Right lobe of liver (tissue), 6 donors: Measurements from ENCODE around the gene APC2. TPM values are rescaled to one million over a fixed set of nuclear protein-coding genes. Genes with fewer than 3 reads are reported as not detected.
"Not testable (repeated sequence)": the region's sequence is repeated elsewhere in the genome, so short reads cannot be mapped to it uniquely, and the experiment has no call there.

Experiments used
- ATAC-seq, 4 donors: fragments of 200-7000 bp; cut with Tn5 transposase; one replicate each; pipeline ENCODE4 v1.9.1; 2020; ENCODE audit warnings: mild to moderate bottlenecking in 4 of 4, moderate library complexity in 4 of 4
- DNase-seq, 3 donors: peaks; one replicate each; pipeline ENCODE4 v3.0.0-alpha.2; 2020
- H3K27ac ChIP-seq, 3 donors: fragments of 200-600 bp; one replicate each; pipeline ENCODE4 v1.8.0; 2022
- H3K27me3 ChIP-seq, 2 donors: fragments of 200-600 bp; one replicate each; pipeline ENCODE4 v1.8.0; 2022
- H3K36me3 ChIP-seq, 4 donors: fragments of 200-600 bp; sonication (generic) in 1 of 4; one replicate each; pipeline versions ENCODE4 v1.5.1 to v1.8.0; 2017 to 2022; ENCODE audit warnings: control low read depth in 1 of 4
- H3K4me1 ChIP-seq, 4 donors: fragments of 200-600 bp; sonication (generic) in 1 of 4; one replicate each; pipeline versions ENCODE4 v1.5.1 to v1.8.0; 2017 to 2022; ENCODE audit warnings: control low read depth in 1 of 4
- H3K4me3 ChIP-seq, 3 donors: fragments of 200-600 bp; one replicate each; pipeline ENCODE4 v1.8.0; 2022
- H3K9me3 ChIP-seq, 4 donors: fragments of 200-600 bp; sonication (generic) in 1 of 4; one replicate each; pipeline versions ENCODE4 v1.5.1 to v1.8.0; 2017 to 2022; ENCODE audit warnings: control low read depth in 1 of 4
- CTCF ChIP-seq, 4 donors: fragments of 200-600 bp in 3 of 4; fragments of 450-650 bp in 1 of 4; IDR thresholded peaks; one replicate each; pipeline versions ENCODE4 v1.5.1 to v1.8.0; 2016 to 2022; ENCODE audit warnings: antibody characterized with exemption in 4 of 4, mild to moderate bottlenecking in 2 of 4
- POLR2A ChIP-seq: fragments of 450-650 bp; IDR thresholded peaks from one replicate; pipeline ENCODE4 v1.6.1; 2017; ENCODE audit warnings: antibody characterized with exemption, mild to moderate bottlenecking
- WGBS: methylation state at CpG from one replicate; pipeline ENCODE4 v1.1.6; 2018; ENCODE audit warnings: low coverage, low lambda C conversion rate; ENCODE audit not compliant: insufficient coverage; ENCODE audit errors: missing lambda C conversion rate; 5-methylcytosine and 5-hydroxymethylcytosine counted together
- intact Hi-C, 2 donors: fragments of 100-400 bp; cut with DNase I; formaldehyde crosslinking; loops; one replicate each; pipeline versions ENCODE4 v1.11.2 to v1.14.1; 2022
- total RNA-seq, 6 experiments: library from RNA; depleted of rRNA in 2 of 6; stranded (reverse); fragments of >200 nt in 2 of 6; fragmentation: NEBNext Ultra II Directional in 3 of 6; extraction: Animal tissue kit (Norgen Biotek cat#: 25700) in 3 of 6; gene quantifications; one replicate each; pipeline versions ENCODE4 v1.1.0 to v1.2.4, GENCODE V29; 2016 to 2023
- donor health status: DM: no; HTN: yes; CAD: no.
- donor health status: DM: no; HTN: no; CAD: no.
- donor health status: DM: no; HTN: no; CAD: no.
- donor health status: DM: no; HTN: yes; CAD: no.
- donor health status: DM: no; HTN: yes; CAD: no.

The APC2 gene
- total RNA-seq, 6 experiments from 2014 or later = 0.06 to 0.13 (median 0.06) TPM; not detected in 3

GRCh38 chr19:1516395-1516753, 66.5 kb downstream of the APC2 start:
- H3K4me3 ChIP-seq = no peak overlapping the region
- intact Hi-C loops = loop anchor here (10.0 kb wide), 2 partner anchors 62 to 72 kb away; partner anchors contain the start of gene APC2 (in 1 of the 2)
- DNase-seq (no peak), ATAC-seq (no peak)
- H3K36me3 ChIP-seq = no peaks in the 10 kb centered on the region
- TF ChIP-seq CTCF (IDR thresholded peaks at IDR 0.05) (no peak), POLR2A (no peak)
- no peaks in the 10 kb centered on the region for H3K9me3 ChIP-seq
- H3K27me3 ChIP-seq = no peaks in the 10 kb centered on the region
- H3K4me1 ChIP-seq = peaks cover 0 to 7% (median 0%) of the 10 kb centered on the region in 4 donors
- no peak overlapping the region for H3K27ac ChIP-seq
- 70% methylated on average over 6 of the region's 8 CpGs for WGBS

- Histone ChIP-seq H3K9me3 (no peaks in the 10 kb centered on the region), H3K4me3 (no peak overlapping the region), H3K27ac (no peak overlapping the region), H3K4me1 (peaks cover 0 to 2% (median 0%) of the 10 kb centered on the region in 4 donors), H3K36me3 (no peaks in the 10 kb centered on the region), H3K27me3 (no peaks in the 10 kb centered on the region)
- TF ChIP-seq CTCF (IDR thresholded peaks at IDR 0.05) (no peak), POLR2A (no peak)
- intact Hi-C loops = loop anchor here (10.0 kb wide), 2 partner anchors 64 to 74 kb away; partner anchors contain the start of gene APC2 (in 1 of the 2)
- DNase-seq (no peak), ATAC-seq (no peak)
- WGBS = no CpG with 5 or more reads among the region's 4 CpGs
Measured at GRCh38 chr19:1518471-1518870, 68.5 kb downstream of the APC2 start.

- 53% methylated on average over 4 of the region's 8 CpGs for WGBS
- H3K4me1 ChIP-seq, H3K9me3 ChIP-seq, H3K4me3 ChIP-seq, H3K27me3 ChIP-seq, DNase-seq, H3K27ac ChIP-seq, H3K36me3 ChIP-seq, ATAC-seq: not testable (repeated sequence)
- intact Hi-C loops = loop anchor here (10.0 kb wide), 2 partner anchors 65 to 75 kb away; partner anchors contain the start of gene APC2 (in 1 of the 2)
Measured at GRCh38 chr19:1519802-1520201, 69.9 kb downstream of the APC2 start.

GRCh38 chr19:1520203-1520780, 70.4 kb downstream of the APC2 start:
- 61% methylated on average over 3 of the region's 17 CpGs for WGBS
- H3K9me3 ChIP-seq = no peaks in the 10 kb centered on the region
- peak in 1 of 4 donors; percentile 7 for ATAC-seq
- DNase-seq = no peak
- no peak for TF ChIP-seq POLR2A
- no peak for TF ChIP-seq CTCF (IDR thresholded peaks at IDR 0.05)
- intact Hi-C loops = no loop called here
- H3K4me3 ChIP-seq = no peak overlapping the region
- H3K27me3 ChIP-seq = no peaks in the 10 kb centered on the region
- H3K27ac ChIP-seq = no peak overlapping the region
- H3K36me3 ChIP-seq = no peaks in the 10 kb centered on the region
- no peaks in the 10 kb centered on the region for H3K4me1 ChIP-seq

GRCh38 chr19:1521636-1522035, 71.7 kb downstream of the APC2 start:
- DNase-seq (no peak), ATAC-seq (no peak)
- Histone ChIP-seq H3K4me3 (no peak overlapping the region), H3K9me3 (no peaks in the 10 kb centered on the region), H3K36me3 (no peaks in the 10 kb centered on the region), H3K27ac (no peak overlapping the region), H3K27me3 (no peaks in the 10 kb centered on the region), H3K4me1 (no peaks in the 10 kb centered on the region)
- intact Hi-C loops = no loop called here
- no CpG with 5 or more reads among the region's 14 CpGs for WGBS
- no peak for TF ChIP-seq POLR2A
- no peak for TF ChIP-seq CTCF (IDR thresholded peaks at IDR 0.05)
